ENCODE measurements around the gene NOM1. TPM values are rescaled to one million over a fixed set of nuclear protein-coding genes. Genes with fewer than 3 reads are reported as not detected.

Gene NOM1
- total RNA-seq, 6 experiments from 2014 or later: 13.1 to 21.1 (median 14.9) TPM

DNA sequence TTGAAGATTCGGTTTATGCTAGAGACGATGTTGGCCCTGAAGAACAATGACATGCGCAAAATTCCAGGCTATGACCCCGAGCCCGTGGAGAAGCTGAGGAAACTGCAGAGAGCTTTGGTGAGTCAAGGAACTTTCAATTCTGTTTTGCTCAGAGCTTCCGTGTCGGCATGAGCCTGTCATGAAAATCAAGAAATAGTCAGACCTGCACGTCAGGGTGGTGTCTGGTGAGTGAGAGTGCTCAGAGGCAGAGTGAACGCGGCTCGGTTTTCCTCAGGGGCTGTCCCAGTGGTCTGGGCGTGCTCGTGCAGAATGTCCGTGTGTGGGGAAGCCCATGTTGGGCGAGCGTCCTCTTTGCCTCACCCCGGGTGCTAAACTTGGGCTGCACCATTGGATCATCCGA lies 12.6 kb downstream of the NOM1 start:
- no peaks in the 10 kb centered on the region; the same call in none of the 2 replicates for H3K27me3 Mint-ChIP-seq (ENCODE audit: insufficient read depth)
- peaks cover 36% of the 10 kb centered on the region for H3K36me3 Mint-ChIP-seq (ENCODE audit: low read depth)
- H3K4me1 Mint-ChIP-seq (ENCODE audit: low read depth): no peaks in the 10 kb centered on the region
- no peak overlapping the region for H3K27ac Mint-ChIP-seq
- TF ChIP-seq, protein P1, sequence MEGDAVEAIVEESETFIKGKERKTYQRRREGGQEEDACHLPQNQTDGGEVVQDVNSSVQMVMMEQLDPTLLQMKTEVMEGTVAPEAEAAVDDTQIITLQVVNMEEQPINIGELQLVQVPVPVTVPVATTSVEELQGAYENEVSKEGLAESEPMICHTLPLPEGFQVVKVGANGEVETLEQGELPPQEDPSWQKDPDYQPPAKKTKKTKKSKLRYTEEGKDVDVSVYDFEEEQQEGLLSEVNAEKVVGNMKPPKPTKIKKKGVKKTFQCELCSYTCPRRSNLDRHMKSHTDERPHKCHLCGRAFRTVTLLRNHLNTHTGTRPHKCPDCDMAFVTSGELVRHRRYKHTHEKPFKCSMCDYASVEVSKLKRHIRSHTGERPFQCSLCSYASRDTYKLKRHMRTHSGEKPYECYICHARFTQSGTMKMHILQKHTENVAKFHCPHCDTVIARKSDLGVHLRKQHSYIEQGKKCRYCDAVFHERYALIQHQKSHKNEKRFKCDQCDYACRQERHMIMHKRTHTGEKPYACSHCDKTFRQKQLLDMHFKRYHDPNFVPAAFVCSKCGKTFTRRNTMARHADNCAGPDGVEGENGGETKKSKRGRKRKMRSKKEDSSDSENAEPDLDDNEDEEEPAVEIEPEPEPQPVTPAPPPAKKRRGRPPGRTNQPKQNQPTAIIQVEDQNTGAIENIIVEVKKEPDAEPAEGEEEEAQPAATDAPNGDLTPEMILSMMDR (IDR thresholded peaks at IDR 0.05): no peak
- no peak for DNase-seq
- H3K9me3 Mint-ChIP-seq: no peaks in the 10 kb centered on the region
- H3K4me3 Mint-ChIP-seq: no peak overlapping the region

DNA sequence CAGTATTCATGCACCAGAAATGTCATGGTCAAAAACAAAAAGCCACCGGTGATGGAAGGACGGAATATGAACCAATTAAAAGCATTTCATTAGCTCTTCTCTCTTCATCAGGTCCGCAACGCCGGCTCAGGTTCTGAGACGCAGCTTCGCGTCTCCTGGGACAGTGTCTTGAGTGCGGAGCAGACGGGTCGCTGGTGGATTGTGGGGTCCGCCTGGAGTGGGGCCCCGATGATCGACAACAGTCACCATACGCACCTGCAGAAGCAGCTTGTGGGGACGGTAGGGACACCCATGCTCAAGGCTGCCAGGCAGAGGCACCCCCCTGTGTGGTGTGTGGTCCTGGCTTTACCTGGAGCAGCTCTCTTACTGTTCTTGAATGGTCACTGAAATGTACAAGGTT lies 13.4 kb downstream of the NOM1 start:
- H3K27me3 Mint-ChIP-seq (ENCODE audit: insufficient read depth): no peaks in the 10 kb centered on the region; the same call in none of the 2 replicates
- peaks cover 36% of the 10 kb centered on the region for H3K36me3 Mint-ChIP-seq (ENCODE audit: low read depth)
- no peak overlapping the region for H3K4me3 Mint-ChIP-seq
- H3K27ac Mint-ChIP-seq: no peak overlapping the region
- H3K9me3 Mint-ChIP-seq: no peaks in the 10 kb centered on the region
- TF ChIP-seq, protein P1 (IDR thresholded peaks at IDR 0.05): no peak
- no peaks in the 10 kb centered on the region for H3K4me1 Mint-ChIP-seq (ENCODE audit: low read depth)
- no peak for DNase-seq

DNA sequence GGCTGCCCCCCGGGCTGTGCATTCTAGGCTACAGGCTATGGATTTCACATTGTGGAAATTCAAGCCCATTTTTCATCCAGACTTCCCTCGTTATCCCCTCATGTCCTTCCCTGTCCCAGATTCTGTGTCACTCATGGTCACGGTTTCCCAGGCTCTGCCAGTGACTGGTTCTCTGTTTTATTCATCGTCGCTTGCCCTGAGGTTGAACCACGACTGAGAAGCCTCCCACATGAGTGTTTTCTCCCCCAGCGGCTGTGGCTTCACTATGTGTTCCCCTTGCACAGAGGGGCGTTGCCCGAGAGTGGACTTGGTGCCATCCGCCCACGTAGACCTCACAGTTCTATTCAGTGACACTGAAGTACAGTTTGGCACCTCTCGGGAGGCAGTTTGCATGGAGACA lies 14.0 kb downstream of the NOM1 start:
- Mint-ChIP-seq H3K27ac (no peak overlapping the region), H3K4me3 (no peak overlapping the region), H3K27me3 (ENCODE audit: insufficient read depth) (no peaks in the 10 kb centered on the region; the same call in none of the 2 replicates), H3K9me3 (no peaks in the 10 kb centered on the region), H3K4me1 (ENCODE audit: low read depth) (no peaks in the 10 kb centered on the region; the same call in 1 of the 2 replicates), H3K36me3 (ENCODE audit: low read depth) (peaks cover 36% of the 10 kb centered on the region)
- DNase-seq: no peak
- TF ChIP-seq, protein P1 (IDR thresholded peaks at IDR 0.05): no peak

DNA sequence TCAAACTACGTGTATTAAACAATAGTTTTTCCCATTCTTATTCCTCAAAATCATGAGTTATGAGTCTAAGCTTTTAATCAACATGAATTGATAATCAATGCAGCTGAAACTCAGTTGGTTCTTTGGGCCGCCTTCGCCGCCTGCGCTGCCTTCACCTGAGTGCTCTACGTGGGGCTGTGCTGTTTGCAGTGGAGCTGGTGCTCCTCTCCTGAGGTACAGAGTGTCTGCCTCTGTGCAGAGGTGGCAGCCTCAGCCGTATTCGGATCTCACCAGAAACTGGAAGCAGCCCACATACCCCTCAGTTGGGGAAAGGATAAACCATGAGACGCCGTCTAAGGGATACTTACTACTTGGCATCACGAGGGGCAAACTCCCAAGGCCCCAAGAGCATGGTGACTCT lies 15.5 kb downstream of the NOM1 start:
- no peaks in the 10 kb centered on the region; the same call in 1 of the 2 replicates for H3K4me1 Mint-ChIP-seq (ENCODE audit: low read depth)
- H3K27me3 Mint-ChIP-seq (ENCODE audit: insufficient read depth): no peaks in the 10 kb centered on the region; the same call in none of the 2 replicates
- no peak overlapping the region for H3K27ac Mint-ChIP-seq
- no peak overlapping the region for H3K4me3 Mint-ChIP-seq
- peaks cover 36% of the 10 kb centered on the region for H3K36me3 Mint-ChIP-seq (ENCODE audit: low read depth)
- DNase-seq: no peak
- no peaks in the 10 kb centered on the region for H3K9me3 Mint-ChIP-seq
- TF ChIP-seq, protein P1 (IDR thresholded peaks at IDR 0.05): no peak

DNA sequence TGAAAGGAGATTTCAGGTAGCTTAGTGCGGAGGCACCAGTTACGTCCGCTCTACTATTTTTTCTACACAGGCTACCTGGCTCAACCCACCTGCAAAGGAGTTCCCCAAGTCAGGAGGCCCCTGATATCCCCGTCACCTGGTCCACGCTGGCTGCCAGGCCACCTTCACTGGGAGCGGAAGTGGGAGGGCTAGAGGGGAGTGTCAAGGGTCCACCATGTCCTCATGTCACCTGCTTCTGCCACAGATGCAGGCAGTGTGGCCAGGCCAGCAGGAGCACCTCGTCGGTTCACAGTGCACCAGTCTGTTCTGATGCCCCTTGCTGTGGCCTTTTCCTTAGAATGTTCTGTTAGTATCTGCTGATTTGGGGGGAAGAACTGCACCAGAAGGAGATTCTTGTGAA lies 16.9 kb downstream of the NOM1 start:
- no peak for DNase-seq
- Mint-ChIP-seq H3K4me1 (ENCODE audit: low read depth) (no peaks in the 10 kb centered on the region; the same call in 1 of the 2 replicates), H3K9me3 (no peaks in the 10 kb centered on the region), H3K27me3 (ENCODE audit: insufficient read depth) (no peaks in the 10 kb centered on the region; the same call in none of the 2 replicates), H3K36me3 (ENCODE audit: low read depth) (peaks cover 24% of the 10 kb centered on the region), H3K4me3 (no peak overlapping the region), H3K27ac (no peak overlapping the region)
- TF ChIP-seq, protein P1 (IDR thresholded peaks at IDR 0.05): no peak
